Prostate gland (tissue), 2 donors: ENCODE measurements around the gene ACTG1. TPM values are rescaled to one million over a fixed set of nuclear protein-coding genes. Genes with fewer than 3 reads are reported as not detected.

ENCODE experiments used
- DNase-seq: peaks from one replicate; pipeline ENCODE4 v3.0.0-alpha.2; 2019; ENCODE audit warnings: low spot score
- H3K27ac ChIP-seq, 2 donors: fragments of 200-600 bp; sonication (generic); 2 replicates each; pipeline ENCODE4 v1.5.1; 2017 to 2019
- H3K27me3 ChIP-seq: fragments of 200-600 bp; sonication (generic); replicated peaks from 2 replicates; pipeline ENCODE4 v1.5.1; 2019; ENCODE audit not compliant: insufficient read depth
- H3K36me3 ChIP-seq, 2 donors: fragments of 200-600 bp; sonication (generic); 1 replicate in 1 of 2; 2 replicates in 1 of 2; pipeline versions ENCODE4 v1.5.1 to v1.8.1; 2017 to 2019
- H3K4me1 ChIP-seq: fragments of 200-600 bp; sonication (generic); replicated peaks from 2 replicates; pipeline ENCODE4 v1.5.1; 2019
- H3K4me3 ChIP-seq, 2 donors: fragments of 200-600 bp; sonication (generic); 2 replicates each; pipeline ENCODE4 v1.5.1; 2017 to 2019
- H3K9me3 ChIP-seq: fragments of 200-600 bp; sonication (generic); 2 replicates; pipeline ENCODE4 v1.5.1; 2017
- POLR2A ChIP-seq: fragments of 450-650 bp; IDR thresholded peaks from one replicate; pipeline ENCODE4 v1.6.1; 2016; ENCODE audit warnings: antibody characterized with exemption, mild to moderate bottlenecking
- POLR2AphosphoS5 ChIP-seq: sonication (generic); formaldehyde crosslinking; IDR thresholded peaks from one replicate; pipeline ENCODE4 v1.6.1; 2017; ENCODE audit warnings: antibody characterized with exemption
- WGBS: methylation state at CpG from one replicate; pipeline ENCODE4 v1.1.5; 2018; 5-methylcytosine and 5-hydroxymethylcytosine counted together
- intact Hi-C: fragments of 100-400 bp; cut with DNase I; formaldehyde crosslinking; loops from one replicate; pipeline ENCODE4 v1.14.2; 2022
- total RNA-seq, 2 donors: library from RNA; depleted of rRNA; stranded (reverse); fragments of >200 nt; gene quantifications; one replicate each; pipeline ENCODE4 v1.1.0, GENCODE V29; 2016
- TF ChIP-seq, protein P1 (sequence below), 4 experiments: fragments of 200-600 bp in 2 of 4; fragments of 450-650 bp in 2 of 4; sonication (generic) in 2 of 4; IDR thresholded peaks; 1 replicate in 3 of 4; 2 replicates in 1 of 4; pipeline ENCODE4 v1.5.1; 2016 to 2019; ENCODE audit warnings: antibody characterized with exemption in 4 of 4, mild to moderate bottlenecking in 2 of 4, moderate library complexity in 2 of 4

The ACTG1 gene
- total RNA-seq, 2 donors from 2014 or later, result 2,438 to 3,181 TPM

- H3K4me1 ChIP-seq, result peaks cover 4% of the 10 kb centered on the region
- intact Hi-C loops, result no loop called here
- TF ChIP-seq POLR2A (no peak), POLR2AphosphoS5 (no peak)
- TF ChIP-seq, protein P1, sequence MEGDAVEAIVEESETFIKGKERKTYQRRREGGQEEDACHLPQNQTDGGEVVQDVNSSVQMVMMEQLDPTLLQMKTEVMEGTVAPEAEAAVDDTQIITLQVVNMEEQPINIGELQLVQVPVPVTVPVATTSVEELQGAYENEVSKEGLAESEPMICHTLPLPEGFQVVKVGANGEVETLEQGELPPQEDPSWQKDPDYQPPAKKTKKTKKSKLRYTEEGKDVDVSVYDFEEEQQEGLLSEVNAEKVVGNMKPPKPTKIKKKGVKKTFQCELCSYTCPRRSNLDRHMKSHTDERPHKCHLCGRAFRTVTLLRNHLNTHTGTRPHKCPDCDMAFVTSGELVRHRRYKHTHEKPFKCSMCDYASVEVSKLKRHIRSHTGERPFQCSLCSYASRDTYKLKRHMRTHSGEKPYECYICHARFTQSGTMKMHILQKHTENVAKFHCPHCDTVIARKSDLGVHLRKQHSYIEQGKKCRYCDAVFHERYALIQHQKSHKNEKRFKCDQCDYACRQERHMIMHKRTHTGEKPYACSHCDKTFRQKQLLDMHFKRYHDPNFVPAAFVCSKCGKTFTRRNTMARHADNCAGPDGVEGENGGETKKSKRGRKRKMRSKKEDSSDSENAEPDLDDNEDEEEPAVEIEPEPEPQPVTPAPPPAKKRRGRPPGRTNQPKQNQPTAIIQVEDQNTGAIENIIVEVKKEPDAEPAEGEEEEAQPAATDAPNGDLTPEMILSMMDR (IDR thresholded peaks at IDR 0.05), result no peak
- H3K4me3 ChIP-seq, result no peak overlapping the region
- no peak for DNase-seq
- 91% methylated on average over 16 of the region's 16 CpGs for WGBS
- no peak overlapping the region for H3K27ac ChIP-seq
- no peaks in the 10 kb centered on the region for H3K36me3 ChIP-seq
- no peaks in the 10 kb centered on the region for H3K9me3 ChIP-seq
- H3K27me3 ChIP-seq, result no peaks in the 10 kb centered on the region
Observed at GRCh38 chr17:81493198-81494038, 19.2 kb downstream of the ACTG1 start.

DNA sequence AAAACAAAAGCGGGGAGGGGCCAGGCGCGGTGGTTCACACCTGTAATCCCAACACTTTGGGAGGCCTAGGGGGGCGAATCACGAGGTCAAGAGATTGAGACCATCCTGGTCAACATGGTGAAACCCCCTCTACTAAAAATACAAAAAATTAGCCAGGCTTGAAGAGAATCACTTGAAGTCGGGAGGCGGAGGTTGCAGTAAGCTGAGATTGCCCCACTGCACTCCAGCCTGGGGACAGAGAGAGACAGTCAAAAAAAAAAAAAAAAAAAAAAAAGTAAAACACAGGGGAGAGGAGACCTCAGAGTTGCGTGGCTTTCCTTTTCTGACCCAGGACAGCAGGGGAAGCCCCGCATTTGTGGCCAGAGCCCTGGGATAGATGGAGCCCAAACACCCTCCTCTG lies 19.9 kb downstream of the ACTG1 start:
- intact Hi-C loops, result no loop called here
- Histone ChIP-seq H3K4me1 (peaks cover 4% of the 10 kb centered on the region), H3K4me3 (no peak overlapping the region), H3K36me3 (no peaks in the 10 kb centered on the region), H3K27ac (no peak overlapping the region), H3K27me3 (no peaks in the 10 kb centered on the region), H3K9me3 (no peaks in the 10 kb centered on the region)
- TF ChIP-seq, protein P1 (IDR thresholded peaks at IDR 0.05), result no peak
- TF ChIP-seq POLR2A, result no peak
- TF ChIP-seq POLR2AphosphoS5, result no peak
- 91% methylated on average over 9 of the region's 9 CpGs for WGBS
- DNase-seq, result no peak

- no peak for DNase-seq
- peaks cover 4% of the 10 kb centered on the region for H3K4me1 ChIP-seq
- WGBS, result 64% methylated on average over 18 of the region's 18 CpGs
Observed at GRCh38 chr17:81492202-81492601, 20.4 kb downstream of the ACTG1 start.

GRCh38 chr17:81491761-81492160 lies 20.8 kb downstream of the ACTG1 start:
- no peaks in the 10 kb centered on the region for H3K27me3 ChIP-seq
- WGBS, result 15% methylated on average over 4 of the region's 5 CpGs
- no peak for DNase-seq
- H3K27ac ChIP-seq, result no peak overlapping the region
- H3K4me1 ChIP-seq, result peaks cover 4% of the 10 kb centered on the region
- H3K4me3 ChIP-seq, result no peak overlapping the region
- no peaks in the 10 kb centered on the region for H3K36me3 ChIP-seq
- H3K9me3 ChIP-seq, result no peaks in the 10 kb centered on the region
- intact Hi-C loops, result no loop called here
- TF ChIP-seq, protein P1 (IDR thresholded peaks at IDR 0.05), result no peak
- no peak for TF ChIP-seq POLR2AphosphoS5

More at GRCh38 chr17:81492202-81492601, 20.4 kb downstream of the ACTG1 start:
- TF ChIP-seq POLR2AphosphoS5 (no peak), POLR2A (no peak)
- TF ChIP-seq, protein P1 (IDR thresholded peaks at IDR 0.05), result no peak
- H3K9me3 ChIP-seq, result no peaks in the 10 kb centered on the region
- H3K27ac ChIP-seq, result no peak overlapping the region
- intact Hi-C loops, result no loop called here
- no peaks in the 10 kb centered on the region for H3K27me3 ChIP-seq
- H3K4me3 ChIP-seq, result no peak overlapping the region
- H3K36me3 ChIP-seq, result no peaks in the 10 kb centered on the region

DNA sequence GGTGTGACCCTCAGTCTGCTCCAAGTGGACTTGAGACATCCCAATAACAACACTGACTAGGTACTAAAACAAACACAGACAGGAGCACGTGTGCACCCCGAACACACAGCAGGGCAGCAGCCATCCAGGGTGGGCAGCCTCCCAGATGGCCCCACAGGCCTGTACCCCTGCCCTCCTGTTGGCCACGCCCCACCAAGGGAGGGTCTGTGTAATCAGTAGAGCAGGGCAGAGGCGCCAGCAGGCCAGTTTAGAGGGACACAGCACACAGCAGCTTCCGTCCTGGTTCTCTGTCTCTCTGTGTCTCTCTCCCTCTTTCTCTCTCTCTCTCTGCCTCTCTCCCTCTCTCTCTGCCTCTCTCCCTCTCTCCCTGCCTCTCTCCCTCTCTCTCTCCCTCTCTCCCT lies 21.4 kb downstream of the ACTG1 start:
- intact Hi-C loops, result no loop called here
- Histone ChIP-seq H3K4me3 (no peak overlapping the region), H3K9me3 (no peaks in the 10 kb centered on the region), H3K36me3 (no peaks in the 10 kb centered on the region), H3K27me3 (no peaks in the 10 kb centered on the region), H3K4me1 (peaks cover 4% of the 10 kb centered on the region), H3K27ac (no peak overlapping the region)
- WGBS, result 27% methylated on average over 5 of the region's 5 CpGs
- DNase-seq, result no peak
- no peak for TF ChIP-seq POLR2A
- TF ChIP-seq, protein P1 (IDR thresholded peaks at IDR 0.05), result no peak
- no peak for TF ChIP-seq POLR2AphosphoS5
